Endothelial cell of umbilical vein (primary cell): ENCODE results near the gene PAIP2. TPM values are rescaled to one million over a fixed set of nuclear protein-coding genes. Genes with fewer than 3 reads are reported as not detected.

ENCODE experiments used
- BruUV-seq: library from RNA; stranded (reverse); fragments of 400-500 nt; replicated peaks from 2 replicates; lab custom pipeline; 2021; lab: Mats Ljungman, UMichigan
- CTCF ChIA-PET: fragments of 300-600, 350-600 bp; sonication (Branson Sonifier 250); formaldehyde crosslinking; loops from one replicate; lab custom pipeline; 2021; ENCODE audit warnings: antibody characterized with exemption, inconsistent platforms; lab: Charles Lee
- POLR2A ChIA-PET: fragments of 300-600, 350-600 bp; sonication (Branson Sonifier 250); formaldehyde crosslinking; loops from one replicate; lab custom pipeline; 2021; ENCODE audit warnings: antibody characterized with exemption, inconsistent platforms; lab: Charles Lee
- DNase-seq: peaks from one replicate; pipeline ENCODE4 v3.0.0-alpha.2; 2011; ENCODE audit warnings: low read depth, low spot score
- FAIRE-seq: peaks from 2 replicates; lab custom pipeline; 2011; peaks lifted over from hg19 to GRCh38; lab: Jason Lieb, UNC
- H2AFZ ChIP-seq: 2 replicates; pipeline ENCODE4 v1.6.0; 2012; ENCODE audit warnings: low read depth, low read length, control low read depth, inconsistent platforms
- H3K27ac ChIP-seq: 2 replicates; pipeline ENCODE4 v1.5.1; 2011; ENCODE audit warnings: low read depth, mild to moderate bottlenecking, control low read depth, low read length, moderate library complexity; ENCODE audit not compliant: insufficient read depth
- H3K27me3 ChIP-seq, 2 experiments: 2 replicates each; pipeline versions ENCODE4 v1.6.0 to v1.6.1; 2011; ENCODE audit warnings: low read length in 2 of 2, mixed read lengths in 1 of 2; ENCODE audit not compliant: control insufficient read depth in 2 of 2, insufficient read depth in 2 of 2
- H3K36me3 ChIP-seq, 2 experiments: 2 replicates in 1 of 2; 3 replicates in 1 of 2; pipeline ENCODE4 v1.5.1; 2011; ENCODE audit warnings: low read length in 2 of 2, mild to moderate bottlenecking in 1 of 2, moderate library complexity in 1 of 2; ENCODE audit not compliant: control insufficient read depth in 2 of 2, insufficient read depth in 2 of 2; ENCODE audit errors: extremely low read depth in 1 of 2
- H3K4me1 ChIP-seq: 3 replicates; pipeline ENCODE4 v1.5.1; 2011; ENCODE audit warnings: mild to moderate bottlenecking, low read length; ENCODE audit not compliant: control insufficient read depth, insufficient read depth; ENCODE audit errors: extremely low read depth
- H3K4me2 ChIP-seq: 2 replicates; pipeline ENCODE4 v1.6.1; 2011; ENCODE audit warnings: low read length, control low read depth, mixed read lengths; ENCODE audit not compliant: insufficient read depth
- H3K4me3 ChIP-seq, 3 experiments: fragments of 200-600 bp in 1 of 3; sonication (generic), shearing (Covaris generic) in 1 of 3; replicated peaks in 1 of 3; 2 replicates each; pipeline ENCODE4 v1.5.1; 2011 to 2016; ENCODE audit warnings: control low read depth in 3 of 3, low read length in 3 of 3, mild to moderate bottlenecking in 2 of 3, inconsistent platforms in 1 of 3, low read depth in 1 of 3, moderate library complexity in 1 of 3; ENCODE audit not compliant: insufficient read depth in 1 of 3
- H3K79me2 ChIP-seq: 2 replicates; pipeline ENCODE4 v1.6.0; 2012; ENCODE audit warnings: low read length, inconsistent platforms; ENCODE audit not compliant: control insufficient read depth, insufficient read depth
- H3K9ac ChIP-seq: replicated peaks from 2 replicates; pipeline ENCODE3; 2011; ENCODE audit warnings: low read length, control low read depth; ENCODE audit not compliant: insufficient read depth; ENCODE audit errors: extremely low read depth
- H3K9me1 ChIP-seq: replicated peaks from 3 replicates; pipeline ENCODE4 v1.6.0; 2011; ENCODE audit warnings: mild to moderate bottlenecking, low read length; ENCODE audit not compliant: control insufficient read depth, insufficient read depth; ENCODE audit errors: extremely low read depth
- H3K9me3 ChIP-seq: replicated peaks from 2 replicates; pipeline ENCODE4 v1.5.1; 2012; ENCODE audit warnings: low read length, inconsistent platforms; ENCODE audit not compliant: control insufficient read depth, insufficient read depth
- H4K20me1 ChIP-seq: replicated peaks from 2 replicates; pipeline ENCODE3; 2011; ENCODE audit warnings: mild to moderate bottlenecking, low read length; ENCODE audit not compliant: control insufficient read depth, insufficient read depth; ENCODE audit errors: extremely low read depth
- CTCF ChIP-seq, 2 donors: IDR thresholded peaks; 1 replicate in 1 of 2; 2 replicates in 1 of 2; pipeline ENCODE4 v1.5.1; 2011; ENCODE audit warnings: low read length in 2 of 2, mild to moderate bottlenecking in 2 of 2, moderate library complexity in 2 of 2, control low read depth in 1 of 2, inconsistent platforms in 1 of 2, low read depth in 1 of 2; ENCODE audit not compliant: insufficient read depth in 1 of 2; ENCODE audit errors: extremely low read depth in 1 of 2
- EZH2 ChIP-seq: IDR thresholded peaks from 2 replicates; pipeline ENCODE4 v1.6.1; 2012; ENCODE audit warnings: borderline replicate concordance, low read depth, mild to moderate bottlenecking, moderate library complexity, low read length, inconsistent platforms; ENCODE audit not compliant: severe bottlenecking
- FOS ChIP-seq: IDR thresholded peaks from 2 replicates; pipeline ENCODE4 v1.6.1; 2011; ENCODE audit warnings: mild to moderate bottlenecking, low read length, moderate library complexity, borderline replicate concordance; ENCODE audit not compliant: insufficient read depth
- GATA2 ChIP-seq: IDR thresholded peaks from 2 replicates; pipeline ENCODE4 v1.7.0; 2011; ENCODE audit warnings: low read depth, mild to moderate bottlenecking, moderate library complexity, mixed read lengths, low read length; ENCODE audit not compliant: insufficient read length, insufficient read depth
- JUN ChIP-seq: IDR thresholded peaks from 2 replicates; pipeline ENCODE4 v1.6.1; 2011; ENCODE audit warnings: borderline replicate concordance, low read depth; ENCODE audit not compliant: insufficient read length, insufficient read depth
- MAX ChIP-seq: IDR thresholded peaks from 2 replicates; pipeline ENCODE4 v1.6.1; 2011; ENCODE audit not compliant: insufficient read depth, insufficient read length
- MYC ChIP-seq: IDR thresholded peaks from one replicate; pipeline ENCODE4 v1.6.1; 2011; ENCODE audit warnings: mild to moderate bottlenecking, low read depth, low read length
- POLR2A ChIP-seq: IDR thresholded peaks from 2 replicates; pipeline ENCODE4 v1.6.1; 2012; ENCODE audit warnings: low read depth, mild to moderate bottlenecking, control low read depth, low read length
- POLR2AphosphoS5 ChIP-seq: IDR thresholded peaks from 2 replicates; pipeline ENCODE4 v1.6.1; 2012; ENCODE audit warnings: low read depth, mild to moderate bottlenecking, control low read depth, low read length, moderate library complexity; ENCODE audit not compliant: insufficient read depth
- dilution Hi-C: fragments of 300-500 bp; cut with MboI; formaldehyde crosslinking; loops from one replicate; pipeline ENCODE4 v1.15.0; 2019; ENCODE audit warnings: low sequenced_read_pairs; ENCODE audit not compliant: extremely low pct_ligation_motif_present
- intact Hi-C: fragments of 100-400 bp; cut with micrococcal nuclease; formaldehyde crosslinking; loops from one replicate; pipeline ENCODE4 v1.10.0; 2022
- polyA plus RNA-seq, 4 experiments: library from polyadenylated mRNA; depleted of rRNA in 3 of 4; stranded (reverse) in 3 of 4; unstranded in 1 of 4; fragments of >200 nt; gene quantifications; 2 replicates each; pipeline versions ENCODE4 v1.2.1 to v1.2.3, GENCODE V29; 2011 to 2012; ENCODE audit warnings: missing spikeins in 1 of 4
- total RNA-seq: library from RNA; stranded (reverse); gene quantifications from 2 replicates; pipeline ENCODE4 v1.2.3, GENCODE V29; 2021

Gene PAIP2
- total and polyA plus RNA-seq, 2 donors (not counting 3 experiments of a cell fraction or from before 2014, with no cell fraction given), result 52.1 to 80.4 TPM

GRCh38 chr5:139410993-139411828 is 69.6 kb downstream of the PAIP2 start:
- DNase-seq, result no peak
- intact Hi-C loops, result no loop called here
- TF ChIP-seq MYC (no peak), EZH2 (no peak), CTCF (IDR thresholded peaks at IDR 0.05; ENCODE audit: extremely low read depth in 1 of 2, insufficient read depth in 1 of 2, low read depth in 1 of 2, low read length in 2 of 2) (no peak), POLR2A (no peak)
- FAIRE-seq, result no peak
- H3K9me3 ChIP-seq, result no peaks in the 10 kb centered on the region
- POLR2A ChIA-PET, result interaction anchor here (0.5 kb wide), 1 partner anchor 110 kb away, joined by 3 read pairs; no protein-coding TSS in a partner anchor
- H3K79me2 ChIP-seq, result no peaks in the 10 kb centered on the region
- no peak overlapping the region for H3K4me3 ChIP-seq
- dilution Hi-C loops, result loop anchor here (10.0 kb wide), 1 partner anchor 114 kb away; no protein-coding TSS in a partner anchor
- no peak overlapping the region for H3K27ac ChIP-seq
- CTCF ChIA-PET, result interaction anchor here (0.8 to 2.4 kb wide), 4 partner anchors 9 to 102 kb away, joined by 3 to 7 read pairs (median 5); no protein-coding TSS in a partner anchor
- no peaks in the 10 kb centered on the region for H3K4me1 ChIP-seq
- no peaks in the 10 kb centered on the region for H3K9me1 ChIP-seq
- no peak overlapping the region for H2AFZ ChIP-seq
- no peaks in the 10 kb centered on the region for H3K27me3 ChIP-seq
- H3K36me3 ChIP-seq, result peaks cover 2 to 7% of the 10 kb centered on the region in 2 experiments
- no peaks in the 10 kb centered on the region for H4K20me1 ChIP-seq
- H3K4me2 ChIP-seq, result no peak overlapping the region
- BruUV-seq, result no TSS peak
- no peak overlapping the region for H3K9ac ChIP-seq

GRCh38 chr5:139413153-139413552 is 71.5 kb downstream of the PAIP2 start:
- no peak for DNase-seq
- dilution Hi-C loops, result loop anchor here (10.0 kb wide), 1 partner anchor 112 kb away; no protein-coding TSS in a partner anchor
- Histone ChIP-seq H3K27me3 (no peaks in the 10 kb centered on the region), H3K4me3 (no peak overlapping the region), H3K79me2 (no peaks in the 10 kb centered on the region), H3K27ac (no peak overlapping the region), H3K9me3 (no peaks in the 10 kb centered on the region), H3K9me1 (no peaks in the 10 kb centered on the region), H4K20me1 (no peaks in the 10 kb centered on the region), H3K4me2 (no peak overlapping the region), H3K9ac (no peak overlapping the region), H3K4me1 (peaks cover 6% of the 10 kb centered on the region), H3K36me3 (peaks cover 2 to 10% of the 10 kb centered on the region in 2 experiments), H2AFZ (no peak overlapping the region)
- FAIRE-seq, result no peak
- ChIA-PET CTCF (no interaction called here), POLR2A (no interaction called here)
- BruUV-seq, result no TSS peak
- intact Hi-C loops, result no loop called here
- TF ChIP-seq EZH2 (no peak), CTCF (IDR thresholded peaks at IDR 0.05; ENCODE audit: extremely low read depth in 1 of 2, insufficient read depth in 1 of 2, low read depth in 1 of 2, low read length in 2 of 2) (no peak), POLR2AphosphoS5 (no peak), POLR2A (no peak), GATA2 (no peak), MYC (no peak), MAX (no peak), JUN (no peak), FOS (no peak)
